WTC11 (cell line): ENCODE measurements around the gene SLAMF6.

Experiments used
- ATF3 ChIP-seq: sonication (generic); formaldehyde crosslinking; conservative IDR thresholded peaks from 2 replicates; pipeline ENCODE4 v1.8.1; 2022; ENCODE audit warnings: mild to moderate bottlenecking, missing genetic modification reagents
- CREB1 ChIP-seq: sonication (generic); formaldehyde crosslinking; IDR thresholded peaks from 2 replicates; pipeline ENCODE4 v1.8.0; 2023; ENCODE audit warnings: mild to moderate bottlenecking, missing genetic modification reagents
- CTCF ChIP-seq: fragments of 200-600 bp; IDR thresholded peaks from 2 replicates; pipeline ENCODE4 v1.8.0; 2022; ENCODE audit warnings: antibody characterized with exemption
- MAX ChIP-seq: sonication (generic); formaldehyde crosslinking; IDR thresholded peaks from 2 replicates; pipeline ENCODE4 v1.8.0; 2022; ENCODE audit warnings: mild to moderate bottlenecking, missing genetic modification reagents
- SP1 ChIP-seq: sonication (generic); formaldehyde crosslinking; conservative IDR thresholded peaks from 2 replicates; pipeline ENCODE4 v1.8.1; 2022; ENCODE audit warnings: missing genetic modification reagents
- ZNF121 ChIP-seq: sonication (generic); formaldehyde crosslinking; IDR thresholded peaks from 2 replicates; pipeline ENCODE4 v1.8.0; 2023; ENCODE audit warnings: missing genetic modification reagents
- ZNF232 ChIP-seq: sonication (generic); formaldehyde crosslinking; IDR thresholded peaks from 2 replicates; pipeline ENCODE4 v1.8.0; 2022; ENCODE audit warnings: mild to moderate bottlenecking, missing genetic modification reagents

GRCh38 chr1:160451859-160452232 is 71.2 kb downstream of the SLAMF6 start:
- TF ChIP-seq MAX (CRISPR knock-in tag), result no peak
- TF ChIP-seq SP1 (CRISPR knock-in tag), result no peak
- no peak for TF ChIP-seq ZNF232 (CRISPR knock-in tag)
- TF ChIP-seq CTCF, result no peak
- no peak for TF ChIP-seq CREB1 (CRISPR knock-in tag)
- no peak for TF ChIP-seq ATF3 (CRISPR knock-in tag)
- no peak for TF ChIP-seq ZNF121
